Measurements from ENCODE around the gene RFWD3. TPM values are rescaled to one million over a fixed set of nuclear protein-coding genes. Genes with fewer than 3 reads are reported as not detected.

Gene RFWD3
- total and polyA plus RNA-seq, 2 of the 13 experiments (the other 11 are each of a cell fraction or from before 2014, with no cell fraction given): 23.4 to 62.6 TPM

DNA sequence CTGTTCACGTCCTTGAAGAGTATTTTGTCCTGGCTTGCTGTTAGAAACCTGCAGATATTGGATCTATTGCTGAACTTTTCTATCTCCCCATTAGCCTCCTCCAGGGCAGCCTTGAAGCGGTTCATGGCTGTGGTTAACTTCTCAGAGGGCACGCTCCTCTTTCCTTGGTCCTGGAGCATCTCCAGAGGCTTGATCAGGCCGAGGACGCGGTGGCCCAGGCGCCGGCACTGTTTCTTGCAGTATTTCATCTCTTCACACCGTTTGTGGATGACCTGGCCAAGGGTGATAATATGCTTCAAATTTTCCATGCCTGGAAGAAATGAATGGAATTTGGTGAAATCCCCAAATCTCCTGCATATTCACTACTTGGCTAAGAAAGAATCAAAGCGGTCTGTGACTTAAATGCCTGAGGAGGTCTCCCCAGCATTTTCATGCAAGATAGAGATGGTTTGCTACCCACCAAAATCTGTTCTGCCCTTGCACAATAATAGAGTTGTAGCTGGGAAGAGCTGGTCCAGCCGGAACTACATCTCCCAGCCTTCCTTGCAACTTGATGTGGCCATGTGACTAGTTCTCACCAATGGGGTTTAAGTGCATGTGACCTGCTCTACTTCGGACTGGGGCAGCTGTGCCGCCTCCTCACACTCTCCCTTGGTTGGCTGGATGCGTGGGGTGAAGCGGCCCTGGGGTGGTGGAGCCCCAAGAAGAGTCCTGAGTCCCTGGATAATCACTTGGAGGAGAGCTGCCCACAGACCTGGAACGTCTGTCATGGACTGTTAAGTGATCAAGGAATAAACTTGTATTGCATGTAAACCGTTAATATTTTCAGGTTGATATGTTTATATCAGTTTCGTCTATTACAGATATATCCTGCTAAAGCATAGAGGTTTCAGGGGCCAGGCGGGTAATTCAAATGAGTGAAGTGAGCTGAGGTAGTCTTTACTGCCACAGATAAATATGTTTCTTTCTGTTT lies 29.1 kb upstream of the RFWD3 start (continued):
- TF ChIP-seq, protein P1, sequence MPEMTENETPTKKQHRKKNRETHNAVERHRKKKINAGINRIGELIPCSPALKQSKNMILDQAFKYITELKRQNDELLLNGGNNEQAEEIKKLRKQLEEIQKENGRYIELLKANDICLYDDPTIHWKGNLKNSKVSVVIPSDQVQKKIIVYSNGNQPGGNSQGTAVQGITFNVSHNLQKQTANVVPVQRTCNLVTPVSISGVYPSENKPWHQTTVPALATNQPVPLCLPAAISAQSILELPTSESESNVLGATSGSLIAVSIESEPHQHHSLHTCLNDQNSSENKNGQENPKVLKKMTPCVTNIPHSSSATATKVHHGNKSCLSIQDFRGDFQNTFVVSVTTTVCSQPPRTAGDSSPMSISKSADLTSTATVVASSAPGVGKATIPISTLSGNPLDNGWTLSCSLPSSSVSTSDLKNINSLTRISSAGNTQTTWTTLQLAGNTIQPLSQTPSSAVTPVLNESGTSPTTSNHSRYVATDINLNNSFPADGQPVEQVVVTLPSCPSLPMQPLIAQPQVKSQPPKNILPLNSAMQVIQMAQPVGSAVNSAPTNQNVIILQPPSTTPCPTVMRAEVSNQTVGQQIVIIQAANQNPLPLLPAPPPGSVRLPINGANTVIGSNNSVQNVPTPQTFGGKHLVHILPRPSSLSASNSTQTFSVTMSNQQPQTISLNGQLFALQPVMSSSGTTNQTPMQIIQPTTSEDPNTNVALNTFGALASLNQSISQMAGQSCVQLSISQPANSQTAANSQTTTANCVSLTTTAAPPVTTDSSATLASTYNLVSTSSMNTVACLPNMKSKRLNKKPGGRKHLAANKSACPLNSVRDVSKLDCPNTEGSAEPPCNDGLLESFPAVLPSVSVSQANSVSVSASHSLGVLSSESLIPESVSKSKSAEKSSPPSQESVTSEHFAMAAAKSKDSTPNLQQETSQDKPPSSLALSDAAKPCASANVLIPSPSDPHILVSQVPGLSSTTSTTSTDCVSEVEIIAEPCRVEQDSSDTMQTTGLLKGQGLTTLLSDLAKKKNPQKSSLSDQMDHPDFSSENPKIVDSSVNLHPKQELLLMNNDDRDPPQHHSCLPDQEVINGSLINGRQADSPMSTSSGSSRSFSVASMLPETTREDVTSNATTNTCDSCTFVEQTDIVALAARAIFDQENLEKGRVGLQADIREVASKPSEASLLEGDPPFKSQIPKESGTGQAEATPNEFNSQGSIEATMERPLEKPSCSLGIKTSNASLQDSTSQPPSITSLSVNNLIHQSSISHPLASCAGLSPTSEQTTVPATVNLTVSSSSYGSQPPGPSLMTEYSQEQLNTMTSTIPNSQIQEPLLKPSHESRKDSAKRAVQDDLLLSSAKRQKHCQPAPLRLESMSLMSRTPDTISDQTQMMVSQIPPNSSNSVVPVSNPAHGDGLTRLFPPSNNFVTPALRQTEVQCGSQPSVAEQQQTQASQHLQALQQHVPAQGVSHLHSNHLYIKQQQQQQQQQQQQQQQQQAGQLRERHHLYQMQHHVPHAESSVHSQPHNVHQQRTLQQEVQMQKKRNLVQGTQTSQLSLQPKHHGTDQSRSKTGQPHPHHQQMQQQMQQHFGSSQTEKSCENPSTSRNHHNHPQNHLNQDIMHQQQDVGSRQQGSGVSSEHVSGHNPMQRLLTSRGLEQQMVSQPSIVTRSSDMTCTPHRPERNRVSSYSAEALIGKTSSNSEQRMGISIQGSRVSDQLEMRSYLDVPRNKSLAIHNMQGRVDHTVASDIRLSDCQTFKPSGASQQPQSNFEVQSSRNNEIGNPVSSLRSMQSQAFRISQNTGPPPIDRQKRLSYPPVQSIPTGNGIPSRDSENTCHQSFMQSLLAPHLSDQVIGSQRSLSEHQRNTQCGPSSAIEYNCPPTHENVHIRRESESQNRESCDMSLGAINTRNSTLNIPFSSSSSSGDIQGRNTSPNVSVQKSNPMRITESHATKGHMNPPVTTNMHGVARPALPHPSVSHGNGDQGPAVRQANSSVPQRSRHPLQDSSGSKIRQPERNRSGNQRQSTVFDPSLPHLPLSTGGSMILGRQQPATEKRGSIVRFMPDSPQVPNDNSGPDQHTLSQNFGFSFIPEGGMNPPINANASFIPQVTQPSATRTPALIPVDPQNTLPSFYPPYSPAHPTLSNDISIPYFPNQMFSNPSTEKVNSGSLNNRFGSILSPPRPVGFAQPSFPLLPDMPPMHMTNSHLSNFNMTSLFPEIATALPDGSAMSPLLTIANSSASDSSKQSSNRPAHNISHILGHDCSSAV (CRISPR knock-in tag; IDR thresholded peaks at IDR 0.05; ENCODE audit: borderline replicate concordance): no peak
- TF ChIP-seq NR2F6 (IDR thresholded peaks at IDR 0.05) (no peak), NR2F6 (CRISPR knock-in tag; IDR thresholded peaks at IDR 0.05) (peak; percentile 39; the same call in 1 of the 2 replicates), ZNF614 (CRISPR knock-in tag; IDR thresholded peaks at IDR 0.05; ENCODE audit: borderline replicate concordance) (peak; percentile 43; the same call in 1 of the 2 replicates)
- TF ChIP-seq, protein P2, sequence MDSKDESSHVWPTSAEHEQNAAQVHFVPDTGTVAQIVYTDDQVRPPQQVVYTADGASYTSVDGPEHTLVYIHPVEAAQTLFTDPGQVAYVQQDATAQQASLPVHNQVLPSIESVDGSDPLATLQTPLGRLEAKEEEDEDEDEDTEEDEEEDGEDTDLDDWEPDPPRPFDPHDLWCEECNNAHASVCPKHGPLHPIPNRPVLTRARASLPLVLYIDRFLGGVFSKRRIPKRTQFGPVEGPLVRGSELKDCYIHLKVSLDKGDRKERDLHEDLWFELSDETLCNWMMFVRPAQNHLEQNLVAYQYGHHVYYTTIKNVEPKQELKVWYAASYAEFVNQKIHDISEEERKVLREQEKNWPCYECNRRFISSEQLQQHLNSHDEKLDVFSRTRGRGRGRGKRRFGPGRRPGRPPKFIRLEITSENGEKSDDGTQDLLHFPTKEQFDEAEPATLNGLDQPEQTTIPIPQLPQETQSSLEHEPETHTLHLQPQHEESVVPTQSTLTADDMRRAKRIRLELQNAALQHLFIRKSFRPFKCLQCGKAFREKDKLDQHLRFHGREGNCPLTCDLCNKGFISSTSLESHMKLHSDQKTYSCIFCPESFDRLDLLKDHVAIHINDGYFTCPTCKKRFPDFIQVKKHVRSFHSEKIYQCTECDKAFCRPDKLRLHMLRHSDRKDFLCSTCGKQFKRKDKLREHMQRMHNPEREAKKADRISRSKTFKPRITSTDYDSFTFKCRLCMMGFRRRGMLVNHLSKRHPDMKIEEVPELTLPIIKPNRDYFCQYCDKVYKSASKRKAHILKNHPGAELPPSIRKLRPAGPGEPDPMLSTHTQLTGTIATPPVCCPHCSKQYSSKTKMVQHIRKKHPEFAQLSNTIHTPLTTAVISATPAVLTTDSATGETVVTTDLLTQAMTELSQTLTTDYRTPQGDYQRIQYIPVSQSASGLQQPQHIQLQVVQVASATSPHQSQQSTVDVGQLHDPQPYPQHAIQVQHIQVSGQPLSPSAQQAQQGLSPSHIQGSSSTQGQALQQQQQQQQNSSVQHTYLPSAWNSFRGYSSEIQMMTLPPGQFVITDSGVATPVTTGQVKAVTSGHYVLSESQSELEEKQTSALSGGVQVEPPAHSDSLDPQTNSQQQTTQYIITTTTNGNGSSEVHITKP (CRISPR knock-in tag; IDR thresholded peaks at IDR 0.05; ENCODE audit: low read depth): peak; percentile 73; the same call in 1 of the 2 replicates
- TF ChIP-seq, protein P3, sequence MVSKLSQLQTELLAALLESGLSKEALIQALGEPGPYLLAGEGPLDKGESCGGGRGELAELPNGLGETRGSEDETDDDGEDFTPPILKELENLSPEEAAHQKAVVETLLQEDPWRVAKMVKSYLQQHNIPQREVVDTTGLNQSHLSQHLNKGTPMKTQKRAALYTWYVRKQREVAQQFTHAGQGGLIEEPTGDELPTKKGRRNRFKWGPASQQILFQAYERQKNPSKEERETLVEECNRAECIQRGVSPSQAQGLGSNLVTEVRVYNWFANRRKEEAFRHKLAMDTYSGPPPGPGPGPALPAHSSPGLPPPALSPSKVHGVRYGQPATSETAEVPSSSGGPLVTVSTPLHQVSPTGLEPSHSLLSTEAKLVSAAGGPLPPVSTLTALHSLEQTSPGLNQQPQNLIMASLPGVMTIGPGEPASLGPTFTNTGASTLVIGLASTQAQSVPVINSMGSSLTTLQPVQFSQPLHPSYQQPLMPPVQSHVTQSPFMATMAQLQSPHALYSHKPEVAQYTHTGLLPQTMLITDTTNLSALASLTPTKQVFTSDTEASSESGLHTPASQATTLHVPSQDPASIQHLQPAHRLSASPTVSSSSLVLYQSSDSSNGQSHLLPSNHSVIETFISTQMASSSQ (IDR thresholded peaks at IDR 0.05; ENCODE audit: low read depth): no peak
- TF ChIP-seq, protein P3 (CRISPR knock-in tag; IDR thresholded peaks at IDR 0.05; ENCODE audit: borderline replicate concordance): 0 out of 2 replicates have a peak, but pooled peaks have one; percentile 31

All from HepG2 (cell line).